Glomerular visceral epithelial cell (primary cell): Measurements from ENCODE around the gene ARHGAP42.
"Not testable (repeated sequence)": the region's sequence is repeated elsewhere in the genome, so short reads cannot be mapped to it uniquely, and the experiment has no call there.

ENCODE experiments used
- DNase-seq: peaks from one replicate; pipeline ENCODE4 v3.0.0-alpha.2; 2016; ENCODE audit errors: extremely low spot score

The ARHGAP42 gene

DNA sequence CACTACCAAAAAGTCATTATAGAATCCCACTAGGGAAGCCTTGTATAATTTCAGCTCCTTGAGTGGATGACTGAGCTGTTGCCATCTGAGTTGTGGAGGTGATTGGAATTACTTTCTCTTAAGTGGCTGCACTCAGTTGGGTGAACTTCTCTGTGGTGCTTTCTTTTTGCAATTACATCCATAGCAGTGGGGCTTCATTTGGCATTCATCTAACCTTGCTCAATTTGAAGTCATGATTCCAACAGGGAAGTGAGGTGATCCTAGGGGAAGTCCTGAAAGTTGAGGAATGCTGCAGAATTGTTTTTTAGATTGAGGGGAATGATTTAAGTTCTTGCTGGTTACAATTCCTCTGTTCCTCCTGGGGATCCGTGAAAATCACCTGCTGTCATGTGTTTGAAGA is 39.6 kb downstream of the ARHGAP42 start:
- no peak for DNase-seq

DNA sequence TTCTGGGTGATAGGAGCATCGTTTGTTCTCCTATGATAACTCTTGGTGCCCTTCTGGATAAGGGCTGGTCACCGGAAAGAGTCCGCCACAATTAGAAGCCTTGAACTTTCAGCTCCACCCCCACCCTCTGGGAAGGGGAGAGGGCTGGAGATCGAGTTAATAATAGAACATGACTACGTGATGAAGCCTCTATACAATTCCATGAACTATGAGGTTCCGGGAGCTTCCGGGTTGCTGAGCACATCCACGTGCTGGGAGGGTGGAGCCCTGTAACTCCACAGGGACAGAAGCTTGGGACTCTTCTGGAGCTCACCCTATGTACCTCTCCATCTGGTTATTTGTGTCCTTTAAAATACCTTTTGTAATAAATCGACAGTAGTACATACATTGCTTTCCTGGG is 40.3 kb downstream of the ARHGAP42 start:
- DNase-seq = no peak

- DNase-seq = no peak
These were observed 43.2 kb downstream of the ARHGAP42 start for GRCh38 chr11:100730266-100730665.

DNA sequence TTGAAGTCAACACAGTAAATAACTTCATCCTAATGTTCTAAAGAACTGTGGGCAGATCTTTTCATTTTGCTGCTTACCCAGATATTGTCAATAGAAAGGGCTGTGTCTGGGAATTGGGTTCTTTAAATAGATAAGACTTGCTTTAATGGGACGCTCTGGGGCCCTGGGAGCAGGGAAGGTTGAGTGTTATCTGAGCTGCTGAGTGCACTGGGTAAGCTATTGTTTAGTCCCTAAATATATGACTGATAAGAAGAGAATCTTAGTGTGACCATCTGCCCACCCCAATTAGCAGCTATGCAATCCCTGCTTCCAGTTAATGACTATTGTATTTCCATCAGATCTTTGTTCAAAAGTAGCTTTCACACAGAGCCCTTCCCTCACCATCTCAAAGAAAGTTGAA is 44.4 kb downstream of the ARHGAP42 start:
- DNase-seq = no peak

- no peak for DNase-seq
These were observed 45.9 kb downstream of the ARHGAP42 start for GRCh38 chr11:100732949-100733348.

DNA sequence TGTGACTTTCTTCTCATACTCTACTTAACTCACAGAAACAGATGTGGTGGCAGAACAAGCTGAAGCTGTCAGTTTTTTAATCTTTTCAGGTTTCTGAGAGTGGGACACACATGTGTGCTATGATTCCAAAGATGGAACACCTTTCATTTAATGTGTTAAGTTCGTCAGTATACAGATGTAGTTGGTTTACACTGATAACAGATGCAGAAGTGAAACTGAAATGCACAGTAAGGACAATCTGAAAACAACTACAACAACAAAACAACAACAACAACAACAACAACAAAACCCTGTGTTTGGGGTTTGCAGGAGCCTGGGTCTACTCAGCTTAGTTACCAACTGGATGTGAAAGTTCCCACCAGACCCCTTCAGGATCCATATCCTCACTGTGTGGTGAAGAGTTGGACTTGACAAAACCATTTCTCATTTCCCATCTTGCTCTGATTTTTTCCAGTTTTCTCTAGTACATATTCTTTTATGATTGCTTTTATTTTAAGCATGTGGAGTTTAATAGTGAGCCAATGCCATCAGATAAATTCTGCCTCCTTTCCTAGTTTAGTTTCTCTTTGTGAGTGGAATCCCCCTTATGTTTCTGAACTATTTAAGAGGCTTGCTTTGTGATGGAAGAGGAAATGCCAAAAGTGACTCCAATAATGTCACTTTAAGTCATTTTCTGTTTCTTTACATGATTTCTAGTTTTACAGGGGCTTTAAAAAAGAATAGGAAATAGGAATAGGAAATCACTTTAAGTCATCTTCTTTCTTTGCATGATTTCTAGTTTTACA is 47.8 kb downstream of the ARHGAP42 start:
- DNase-seq = no peak

- peak; percentile 25 for DNase-seq
These were observed 49.0 kb downstream of the ARHGAP42 start for GRCh38 chr11:100735949-100736675.

DNA sequence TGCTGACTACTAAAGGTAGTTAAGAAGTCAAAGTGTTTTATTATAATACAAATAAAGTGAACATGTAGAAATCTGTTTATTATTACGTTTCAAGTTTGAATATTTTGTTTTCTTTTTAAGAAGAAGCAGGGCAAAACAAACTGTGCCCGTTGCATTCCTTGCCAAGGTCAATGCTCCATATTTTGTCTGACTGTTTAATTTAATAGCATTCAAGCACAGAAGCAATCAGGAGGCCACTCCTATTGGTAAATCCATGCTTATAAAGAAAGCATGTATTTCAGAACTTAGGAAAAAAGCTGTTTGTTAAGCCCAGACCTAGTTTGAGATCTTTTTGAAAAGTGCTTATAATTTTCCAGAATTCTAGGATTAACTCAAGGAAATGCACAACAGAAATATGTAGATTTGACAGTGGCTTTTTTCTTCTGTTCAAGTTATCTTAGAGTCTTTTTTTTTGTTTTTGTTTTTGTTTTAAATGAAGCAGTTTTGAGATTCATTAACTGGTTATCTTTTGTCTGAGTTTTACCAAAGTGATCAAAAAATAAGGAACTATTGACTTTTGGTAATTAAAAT is 51.7 kb downstream of the ARHGAP42 start:
- no peak for DNase-seq

- peak; percentile 87 for DNase-seq
These were observed 52.6 kb downstream of the ARHGAP42 start for GRCh38 chr11:100739666-100740065.

GRCh38 chr11:100740440-100740839 is 53.4 kb downstream of the ARHGAP42 start:
- DNase-seq = peak; percentile 31

GRCh38 chr11:100741866-100742625 is 55.0 kb downstream of the ARHGAP42 start:
- no peak for DNase-seq

GRCh38 chr11:100746448-100746847 is 59.4 kb downstream of the ARHGAP42 start:
- no peak for DNase-seq

GRCh38 chr11:100748153-100748552 is 61.1 kb downstream of the ARHGAP42 start:
- no peak for DNase-seq

- not testable (repeated sequence) for DNase-seq
These were observed 62.9 kb downstream of the ARHGAP42 start for GRCh38 chr11:100749887-100750565.

- not testable (repeated sequence) for DNase-seq
These were observed 63.4 kb downstream of the ARHGAP42 start for GRCh38 chr11:100750566-100750891.

DNA sequence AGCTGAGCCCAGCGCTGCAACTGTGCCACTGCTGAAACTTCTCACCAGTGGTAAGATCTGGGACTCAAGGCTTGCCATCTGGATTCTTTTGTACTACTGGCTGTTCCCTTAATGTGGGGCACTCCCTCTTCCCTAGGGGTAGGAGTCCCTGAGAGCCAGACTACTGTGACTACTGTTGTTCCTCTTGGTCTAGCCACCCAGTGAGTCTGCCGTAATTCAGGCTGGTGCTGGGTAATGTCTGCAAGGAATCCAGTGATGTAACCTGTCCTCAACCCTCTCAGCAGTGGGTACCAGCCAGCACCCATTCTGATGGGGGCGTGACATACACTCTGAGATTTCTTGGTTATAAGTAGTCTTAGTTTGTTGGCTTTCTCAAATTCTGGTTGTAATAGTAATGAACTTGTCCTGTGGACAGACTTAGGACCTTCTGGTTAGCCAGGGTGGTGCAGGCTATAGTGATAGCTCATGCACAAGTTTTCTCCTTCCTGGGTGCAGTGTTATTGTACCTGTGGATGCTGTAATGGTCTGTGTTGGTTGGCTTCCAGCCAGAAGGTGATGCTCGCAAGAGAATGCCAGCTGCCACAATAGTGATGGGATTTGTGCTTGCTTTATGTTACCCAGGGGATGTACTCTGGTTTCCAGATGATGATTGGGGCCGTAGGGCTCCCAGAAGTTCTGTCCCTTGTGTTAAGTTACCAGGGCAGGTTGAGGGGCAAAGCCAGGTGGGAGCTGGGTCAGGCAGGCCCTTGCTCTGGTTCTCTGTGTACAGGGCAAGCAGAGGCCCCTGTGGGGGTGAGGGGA is 65.5 kb downstream of the ARHGAP42 start:
- DNase-seq = peak; percentile 21

- DNase-seq = no peak
These were observed 66.1 kb downstream of the ARHGAP42 start for GRCh38 chr11:100753172-100753543.

GRCh38 chr11:100753571-100753970 is 66.5 kb downstream of the ARHGAP42 start:
- DNase-seq = no peak

GRCh38 chr11:100756559-100756958 is 69.5 kb downstream of the ARHGAP42 start:
- no peak for DNase-seq

GRCh38 chr11:100757646-100758045 is 70.6 kb downstream of the ARHGAP42 start:
- DNase-seq = no peak

DNA sequence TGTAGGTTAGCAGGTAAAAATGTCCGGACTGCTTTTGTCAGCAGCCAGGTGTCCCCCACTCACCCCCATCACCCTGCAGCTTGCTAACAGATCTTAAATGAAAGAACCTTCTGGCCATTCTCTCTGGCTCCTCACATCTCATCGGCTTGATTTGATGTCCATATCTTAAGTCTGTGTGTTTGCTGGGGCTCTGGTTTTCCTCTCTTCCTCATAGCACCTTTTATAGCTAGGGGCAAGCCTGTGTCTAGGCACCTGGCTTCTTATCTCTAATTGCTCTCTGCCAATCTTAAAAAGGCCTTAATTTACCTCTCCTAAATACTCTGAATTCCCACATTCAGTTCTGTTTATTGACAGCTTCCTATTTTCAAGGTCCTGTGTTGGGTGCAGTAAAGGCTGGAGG is 72.0 kb downstream of the ARHGAP42 start:
- DNase-seq = no peak
